Activated T-cell treated with anti-CD3 and anti-CD28 coated beads for 4 hours (primary cell): ENCODE data around the gene ISM2.
A peak's percentile ranks its signal among the peaks of the same experiment; 100 is the strongest.

ENCODE experiments used
- DNase-seq: peaks from one replicate; pipeline ENCODE4 v3.0.0-alpha.2; 2020

Gene ISM2

GRCh38 chr14:77458249-77458950, 40.2 kb downstream of the ISM2 start:
- DNase-seq, result peak; percentile 7

- DNase-seq, result peak; percentile 84
These were observed 40.9 kb downstream of the ISM2 start, which contains the start of the genes AHSA1 and VIPAS39 for GRCh38 chr14:77457522-77458248. Gene AHSA1, plus strand, starts transcription at chr14:77458093. Its CDS starts 97 bp downstream, at chr14:77458190. Gene VIPAS39, minus strand, starts transcription at chr14:77457601. Its CDS starts 3,499 bp downstream, at chr14:77454102.

GRCh38 chr14:77457115-77457521, 41.5 kb downstream of the ISM2 start:
- no peak for DNase-seq

- no peak for DNase-seq
These were observed 42.5 kb downstream of the ISM2 start for GRCh38 chr14:77455966-77456640.

GRCh38 chr14:77442196-77442595, 56.4 kb downstream of the ISM2 start:
- DNase-seq, result no peak

- no peak for DNase-seq
These were observed 58.8 kb downstream of the ISM2 start for GRCh38 chr14:77439861-77440260.

GRCh38 chr14:77438596-77438995, 60.0 kb downstream of the ISM2 start:
- no peak for DNase-seq

GRCh38 chr14:77436042-77436441, 62.6 kb downstream of the ISM2 start:
- DNase-seq, result no peak

GRCh38 chr14:77426396-77426795, 72.2 kb downstream of the ISM2 start:
- DNase-seq, result no peak

- no peak for DNase-seq
These were observed 73.8 kb downstream of the ISM2 start for GRCh38 chr14:77424862-77425261.
